Heart left ventricle (tissue), 16 donors: ENCODE data around the gene VRK2. TPM values are rescaled to one million over a fixed set of nuclear protein-coding genes. Genes with fewer than 3 reads are reported as not detected.

Experiments
- ATAC-seq, 4 donors: fragments of 200-7000 bp; cut with Tn5 transposase; one replicate each; pipeline ENCODE4 v1.9.1; 2020 to 2022; ENCODE audit warnings: moderate library complexity in 4 of 4, mild to moderate bottlenecking in 3 of 4, moderate number of reproducible peaks in 1 of 4
- DNase-seq, 5 donors: peaks; one replicate each; pipeline ENCODE4 v3.0.0-alpha.2; 2020
- H3K27ac ChIP-seq, 12 donors: fragments of 200-600 bp; sonication (generic) in 4 of 12; one replicate each; pipeline versions ENCODE4 v1.5.0 to v1.8.0; 2016 to 2022; ENCODE audit warnings: mild to moderate bottlenecking in 2 of 12
- H3K27me3 ChIP-seq, 9 donors: fragments of 200-600 bp; sonication (generic) in 2 of 9; one replicate each; pipeline versions ENCODE4 v1.5.1 to v1.8.0; 2016 to 2022; ENCODE audit warnings: mild to moderate bottlenecking in 3 of 9
- H3K36me3 ChIP-seq, 9 donors: fragments of 200-600 bp; sonication (generic) in 2 of 9; one replicate each; pipeline versions ENCODE4 v1.5.0 to v1.8.0; 2018 to 2022; ENCODE audit warnings: mild to moderate bottlenecking in 2 of 9
- H3K4me1 ChIP-seq, 12 donors: fragments of 200-600 bp; sonication (generic) in 4 of 12; one replicate each; pipeline versions ENCODE4 v1.5.0 to v1.8.0; 2016 to 2022; ENCODE audit warnings: mild to moderate bottlenecking in 3 of 12
- H3K4me3 ChIP-seq, 12 donors: fragments of 200-600 bp; sonication (generic) in 4 of 12; one replicate each; pipeline versions ENCODE4 v1.5.0 to v1.8.0; 2017 to 2022; ENCODE audit warnings: mild to moderate bottlenecking in 9 of 12, moderate library complexity in 4 of 12
- H3K9me3 ChIP-seq, 12 donors: fragments of 200-600 bp; sonication (generic) in 4 of 12; one replicate each; pipeline versions ENCODE4 v1.5.0 to v1.8.0; 2016 to 2022; ENCODE audit warnings: mild to moderate bottlenecking in 1 of 12
- POLR2A ChIP-seq, 2 donors: fragments of 450-650 bp; IDR thresholded peaks; one replicate each; pipeline ENCODE4 v1.6.1; 2017; ENCODE audit warnings: antibody characterized with exemption in 2 of 2, mild to moderate bottlenecking in 2 of 2, moderate library complexity in 2 of 2
- WGBS, 4 donors: extraction: QIAGEN DNeasy Blood & Tissue Kit in 2 of 4; methylation state at CpG; one replicate each; pipeline versions ENCODE4 v1.1.5 to v1.1.7; 2013 to 2018; 5-methylcytosine and 5-hydroxymethylcytosine counted together
- intact Hi-C, 10 donors: fragments of 100-400 bp; cut with DNase I; formaldehyde crosslinking; loops; one replicate each; pipeline versions ENCODE4 v1.11.1 to v1.14.2; 2022
- polyA plus RNA-seq, 2 donors: library from polyadenylated mRNA; stranded (reverse); fragments of 200-250 nt; gene quantifications; one replicate each; pipeline ENCODE4 v1.2.3, GENCODE V29; 2013
- total RNA-seq, 9 donors: library from RNA; depleted of rRNA in 2 of 9; stranded (reverse); fragments of >200 nt in 2 of 9; fragmentation: NEBNext Ultra II Directional in 3 of 9; extraction: Animal tissue kit (Norgen Biotek cat#: 25700) in 3 of 9; gene quantifications; one replicate each; pipeline versions ENCODE4 v1.1.0 to v1.2.4, GENCODE V29; 2016 to 2023
- TF ChIP-seq, protein P1 (sequence below), 12 donors: fragments of 200-600 bp; sonication (generic) in 4 of 12; IDR thresholded peaks; one replicate each; pipeline versions ENCODE4 v1.5.0 to v1.8.0; 2018 to 2022; ENCODE audit warnings: antibody characterized with exemption in 12 of 12, mild to moderate bottlenecking in 5 of 12
- donor health status: ischemic (EF 13 %, LVEDD 7.1; RV severe dilation, severe dysfunction).
- donor health status: healthy with polysubstance abuse.
- donor health status: DM: no; HTN: yes; CAD: no.
- donor health status: DM: no; HTN: no; CAD: no.
- donor health status: ischemic (EF 25% LVEDD 6.9; RV normal size, moderate dysfunction).
- donor health status: ischemic (EF 25% LVEDD 5.7; RV mildly dilated, moderate dysfunction).
- donor health status: healthy.
- donor health status: DM: yes; HTN: yes; CAD: no.
- donor health status: ischemic (EF 35%, LVEDD 5.7; RV mildly dilated, moderate dysfunction).
- donor health status: nonischemic (EF 11% LVEDD 7.7; RV severe dilation, severe dysfunction).
- donor health status: DM: yes; HTN: yes; CAD: no.
- donor health status: PGD.
- donor health status: ischemic (EF 29% LVEDD 5.4; RV normal size, mild dysfunction).
- donor health status: nonischemic (EF 23%, LVEDD 6.1; RV moderate dilation, normal function).

Gene VRK2
- total and polyA plus RNA-seq, 11 donors, result 8.0 to 35.0 (median 26.8) TPM

DNA sequence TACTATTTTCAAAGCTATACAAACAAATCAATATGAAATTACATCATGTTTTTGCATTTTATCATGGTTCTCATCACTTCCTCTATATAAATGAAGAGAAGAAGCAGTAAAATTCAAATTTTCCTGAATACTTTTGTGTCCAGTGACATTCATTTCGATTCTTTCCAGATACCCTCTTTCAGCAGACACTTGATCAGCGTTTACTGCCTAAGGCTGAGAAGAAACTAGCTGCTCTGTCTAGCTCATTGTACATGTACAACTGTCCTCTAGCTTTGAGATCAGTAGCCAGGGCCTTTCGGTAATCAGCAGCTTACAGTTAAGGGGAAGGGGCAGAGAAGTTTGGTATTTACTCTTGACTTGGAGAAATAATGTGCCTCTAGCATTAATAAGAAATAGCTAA, 4.8 kb downstream of the VRK2 start:
- intact Hi-C loops, result loop anchor here in 2 of 10 donors (10.0 kb wide), 2 partner anchors 93 to 193 kb away; partner anchors contain the start of gene FANCL (in 1 of the 2)

DNA sequence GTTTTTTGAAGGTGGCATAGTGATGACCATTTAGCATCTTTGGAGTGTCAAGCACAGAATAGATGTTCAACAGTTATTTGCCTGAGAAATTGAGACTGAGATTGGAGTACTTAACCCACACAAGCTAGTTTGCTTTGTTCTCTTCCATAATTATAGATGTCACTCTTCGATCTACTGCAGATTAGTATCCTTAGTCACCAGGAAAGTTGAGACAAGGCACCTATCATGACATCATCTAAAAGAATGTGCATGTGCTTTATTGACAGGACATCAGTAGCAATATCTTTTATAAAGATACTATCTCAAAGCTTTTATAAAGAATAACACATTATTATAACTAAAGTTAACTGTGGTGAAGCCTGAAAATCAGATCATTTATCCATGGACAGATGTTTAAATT, 6.4 kb downstream of the VRK2 start:
- TF ChIP-seq, protein P1, sequence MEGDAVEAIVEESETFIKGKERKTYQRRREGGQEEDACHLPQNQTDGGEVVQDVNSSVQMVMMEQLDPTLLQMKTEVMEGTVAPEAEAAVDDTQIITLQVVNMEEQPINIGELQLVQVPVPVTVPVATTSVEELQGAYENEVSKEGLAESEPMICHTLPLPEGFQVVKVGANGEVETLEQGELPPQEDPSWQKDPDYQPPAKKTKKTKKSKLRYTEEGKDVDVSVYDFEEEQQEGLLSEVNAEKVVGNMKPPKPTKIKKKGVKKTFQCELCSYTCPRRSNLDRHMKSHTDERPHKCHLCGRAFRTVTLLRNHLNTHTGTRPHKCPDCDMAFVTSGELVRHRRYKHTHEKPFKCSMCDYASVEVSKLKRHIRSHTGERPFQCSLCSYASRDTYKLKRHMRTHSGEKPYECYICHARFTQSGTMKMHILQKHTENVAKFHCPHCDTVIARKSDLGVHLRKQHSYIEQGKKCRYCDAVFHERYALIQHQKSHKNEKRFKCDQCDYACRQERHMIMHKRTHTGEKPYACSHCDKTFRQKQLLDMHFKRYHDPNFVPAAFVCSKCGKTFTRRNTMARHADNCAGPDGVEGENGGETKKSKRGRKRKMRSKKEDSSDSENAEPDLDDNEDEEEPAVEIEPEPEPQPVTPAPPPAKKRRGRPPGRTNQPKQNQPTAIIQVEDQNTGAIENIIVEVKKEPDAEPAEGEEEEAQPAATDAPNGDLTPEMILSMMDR (IDR thresholded peaks at IDR 0.05), result no peak
- no peak for TF ChIP-seq POLR2A (IDR thresholded peaks at IDR 0.05)
- ATAC-seq, result no peak
- intact Hi-C loops, result loop anchor here in 2 of 10 donors (10.0 kb wide), 2 partner anchors 92 to 192 kb away; partner anchors contain the start of gene FANCL (in 1 of the 2)

More for the DNA sequence above, 4.8 kb downstream of the VRK2 start:
- H3K4me1 ChIP-seq, result peaks cover 0 to 26% (median 11%) of the 10 kb centered on the region in 12 donors
- ATAC-seq (no peak), DNase-seq (no peak)
- no peak for TF ChIP-seq POLR2A (IDR thresholded peaks at IDR 0.05)
- TF ChIP-seq, protein P1 (IDR thresholded peaks at IDR 0.05), result no peak
- no peak overlapping the region for H3K27ac ChIP-seq
- no peaks in the 10 kb centered on the region for H3K27me3 ChIP-seq
- 76 to 84% (median 77%) methylated on average over 3 of the region's 3 CpGs for WGBS, 4 donors
- no peaks in the 10 kb centered on the region for H3K9me3 ChIP-seq
- no peak overlapping the region for H3K4me3 ChIP-seq
- H3K36me3 ChIP-seq, result peaks cover 0 to 31% (median 14%) of the 10 kb centered on the region in 9 donors

DNA sequence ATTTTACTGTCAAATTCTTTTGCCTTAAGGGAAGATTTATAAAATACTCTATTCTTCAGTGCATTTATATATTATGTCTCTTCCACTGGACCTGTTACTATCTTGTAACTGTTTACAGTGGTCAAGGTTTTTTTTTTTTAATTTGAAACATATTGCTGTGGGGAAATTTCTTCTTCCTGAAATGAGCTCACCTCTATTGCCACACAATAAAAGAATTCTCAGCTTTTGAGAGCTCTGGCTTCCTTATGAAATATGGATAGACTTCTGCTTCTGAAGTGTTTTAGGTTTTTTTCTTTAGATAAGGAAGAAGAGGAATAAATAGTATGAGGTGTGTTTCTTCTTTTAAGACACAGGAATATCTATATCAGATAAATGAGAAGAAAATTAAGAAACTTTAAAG, 7.7 kb downstream of the VRK2 start:
- H3K36me3 ChIP-seq, result peaks cover 0 to 44% (median 21%) of the 10 kb centered on the region in 9 donors

More for the DNA sequence above, 6.4 kb downstream of the VRK2 start:
- peaks cover 0 to 24% (median 3%) of the 10 kb centered on the region in 12 donors for H3K4me1 ChIP-seq
- H3K27ac ChIP-seq, result no peak overlapping the region
- H3K4me3 ChIP-seq, result no peak overlapping the region
- H3K27me3 ChIP-seq, result no peaks in the 10 kb centered on the region
- peaks cover 0 to 35% (median 14%) of the 10 kb centered on the region in 9 donors for H3K36me3 ChIP-seq
- no peak for DNase-seq
- 81 to 89% (median 84%) methylated on average over 1 of the region's 1 CpG for WGBS, 4 donors
- H3K9me3 ChIP-seq, result no peaks in the 10 kb centered on the region

More for the DNA sequence above, 7.7 kb downstream of the VRK2 start:
- no peaks in the 10 kb centered on the region for H3K27me3 ChIP-seq
- H3K27ac ChIP-seq, result no peak overlapping the region
- H3K9me3 ChIP-seq, result no peaks in the 10 kb centered on the region
- intact Hi-C loops, result loop anchor here in 2 of 10 donors (10.0 kb wide), 2 partner anchors 91 to 191 kb away; partner anchors contain the start of gene FANCL (in 1 of the 2)
- no peak for DNase-seq
- H3K4me1 ChIP-seq, result peaks cover 0 to 26% (median 5%) of the 10 kb centered on the region in 12 donors
- no peak for TF ChIP-seq POLR2A (IDR thresholded peaks at IDR 0.05)
- TF ChIP-seq, protein P1 (IDR thresholded peaks at IDR 0.05), result no peak
- H3K4me3 ChIP-seq, result no peak overlapping the region
- ATAC-seq, result no peak
